ENCODE measurements around the gene SEC24B. TPM values are rescaled to one million over a fixed set of nuclear protein-coding genes. Genes with fewer than 3 reads are reported as not detected.

SEC24B gene
- total RNA-seq, 1 experiment from 2014 or later: 27.1 TPM

DNA sequence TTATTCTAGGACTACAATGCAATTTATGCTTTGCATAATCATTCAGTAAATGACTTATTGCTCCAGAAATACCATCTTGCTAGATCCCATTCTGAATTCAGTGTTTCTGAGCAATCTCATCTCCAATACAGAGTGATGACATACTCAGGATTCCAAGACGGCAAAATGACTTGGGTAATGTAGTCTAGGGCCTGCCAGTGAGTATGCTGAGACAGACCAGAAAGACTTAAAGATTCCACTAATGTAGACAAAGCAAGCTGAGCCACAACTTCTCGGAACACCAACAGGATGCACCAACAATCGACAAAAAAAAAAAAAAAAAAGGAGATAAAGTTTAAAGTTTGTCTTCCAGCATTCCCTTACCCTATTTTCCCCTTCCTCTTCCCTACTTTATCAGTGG lies 919 bp upstream of the SEC24B start:
- H3K14ac ChIP-seq (ENCODE audit: insufficient read depth, low read length): no peak overlapping the region; the same call in 1 of the 2 replicates
- Mint-ChIP-seq H3K27ac (peak overlapping the region; percentile 76 to 98 (median 93); a peak in 6 of 7 replicates), H3K36me3 (ENCODE audit: insufficient read depth in 1 of 3, low read depth in 3 of 3) (peaks cover 2 to 14% (median 13%) of the 10 kb centered on the region in 3 experiments; a peak in 5 of 7 replicates), H3K4me1 (peaks cover 34 to 38% of the 10 kb centered on the region in 2 experiments), H3K27me3 (ENCODE audit: low read depth) (no peaks in the 10 kb centered on the region), H3K4me3 (peak overlapping the region; percentile 70 to 88), H3K9me3 (no peaks in the 10 kb centered on the region)
- H4K5ac ChIP-seq (ENCODE audit: insufficient read length, low read depth, low read length): no peak overlapping the region
- no peak overlapping the region for H4K91ac ChIP-seq (ENCODE audit: insufficient read length, low read depth, low read length)
- H3K79me1 ChIP-seq (ENCODE audit: insufficient read depth, low read depth, low read length, poor library complexity, severe bottlenecking): peaks cover 5% of the 10 kb centered on the region
- H2AK5ac ChIP-seq (ENCODE audit: insufficient read length, low read length): no peak overlapping the region
- TF ChIP-seq, protein P1, sequence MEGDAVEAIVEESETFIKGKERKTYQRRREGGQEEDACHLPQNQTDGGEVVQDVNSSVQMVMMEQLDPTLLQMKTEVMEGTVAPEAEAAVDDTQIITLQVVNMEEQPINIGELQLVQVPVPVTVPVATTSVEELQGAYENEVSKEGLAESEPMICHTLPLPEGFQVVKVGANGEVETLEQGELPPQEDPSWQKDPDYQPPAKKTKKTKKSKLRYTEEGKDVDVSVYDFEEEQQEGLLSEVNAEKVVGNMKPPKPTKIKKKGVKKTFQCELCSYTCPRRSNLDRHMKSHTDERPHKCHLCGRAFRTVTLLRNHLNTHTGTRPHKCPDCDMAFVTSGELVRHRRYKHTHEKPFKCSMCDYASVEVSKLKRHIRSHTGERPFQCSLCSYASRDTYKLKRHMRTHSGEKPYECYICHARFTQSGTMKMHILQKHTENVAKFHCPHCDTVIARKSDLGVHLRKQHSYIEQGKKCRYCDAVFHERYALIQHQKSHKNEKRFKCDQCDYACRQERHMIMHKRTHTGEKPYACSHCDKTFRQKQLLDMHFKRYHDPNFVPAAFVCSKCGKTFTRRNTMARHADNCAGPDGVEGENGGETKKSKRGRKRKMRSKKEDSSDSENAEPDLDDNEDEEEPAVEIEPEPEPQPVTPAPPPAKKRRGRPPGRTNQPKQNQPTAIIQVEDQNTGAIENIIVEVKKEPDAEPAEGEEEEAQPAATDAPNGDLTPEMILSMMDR (conservative IDR thresholded peaks at IDR 0.05): no peak
- H3K27ac ChIP-seq (ENCODE audit: insufficient read length, low read depth, low read length): no peak overlapping the region
- no peak overlapping the region for H4K8ac ChIP-seq (replicated peaks; ENCODE audit: insufficient read length, low read depth, low read length)
- H3K27me3 ChIP-seq (ENCODE audit: insufficient read depth, low read length): no peaks in the 10 kb centered on the region
- H3K56ac ChIP-seq (ENCODE audit: insufficient read length, low read depth, low read length): no peak overlapping the region
- H3T11ph ChIP-seq (ENCODE audit: low read length): no peak overlapping the region
- no peaks in the 10 kb centered on the region for H4K20me1 ChIP-seq (ENCODE audit: control insufficient read depth, insufficient read depth, insufficient read length)
- peak overlapping the region; percentile 91 for H3K9ac ChIP-seq (ENCODE audit: extremely low read depth, insufficient read length, low read length)
- no peaks in the 10 kb centered on the region for H3K9me3 ChIP-seq (ENCODE audit: control insufficient read depth, low read depth, low read length)
- peaks cover 2% of the 10 kb centered on the region; the same call in 1 of the 2 replicates for H3K4me1 ChIP-seq (ENCODE audit: insufficient read depth, low read length)
- no peak overlapping the region for H3K23ac ChIP-seq (ENCODE audit: insufficient read length, low read depth, low read length)
- H2BK12ac ChIP-seq (ENCODE audit: insufficient read length, low read depth, low read length): no peak overlapping the region
- peak overlapping the region; percentile 65 for H3K4me2 ChIP-seq (ENCODE audit: insufficient read depth, insufficient read length, low read length)
- DNase-seq: no peak
- no peak overlapping the region for H2BK15ac ChIP-seq (ENCODE audit: low read depth, low read length)
- H2BK20ac ChIP-seq (ENCODE audit: low read depth, low read length, poor library complexity, severe bottlenecking): no peak overlapping the region
- no peak overlapping the region for H3K4ac ChIP-seq (ENCODE audit: low read depth, low read length)
- H3K23me2 ChIP-seq (ENCODE audit: insufficient read length, low read depth, low read length, poor library complexity, severe bottlenecking): peaks cover 13% of the 10 kb centered on the region
- H3K79me2 ChIP-seq (ENCODE audit: insufficient read depth, low read length): peaks cover 24% of the 10 kb centered on the region
- WGBS (ENCODE audit: extremely low coverage, insufficient read length, low lambda C conversion rate): no CpG with 5 or more reads among the region's 3 CpGs
- no peak overlapping the region for H2BK5ac ChIP-seq (ENCODE audit: insufficient read length, low read length)
- no peak overlapping the region for H2AFZ ChIP-seq (ENCODE audit: low read length)
- H2BK120ac ChIP-seq (ENCODE audit: low read depth, low read length, poor library complexity, severe bottlenecking): no peak overlapping the region
- H3K18ac ChIP-seq (ENCODE audit: insufficient read length, low read depth, low read length): no peak overlapping the region

All from H9 (cell line).